ENCODE results near the gene B3GALT6. TPM values are rescaled to one million over a fixed set of nuclear protein-coding genes. Genes with fewer than 3 reads are reported as not detected.
"Not testable (repeated sequence)": the region's sequence is repeated elsewhere in the genome, so short reads cannot be mapped to it uniquely, and the experiment has no call there.

The B3GALT6 gene
- total RNA-seq, 2 donors from 2014 or later: 18.4 to 35.6 TPM

- Histone ChIP-seq H3K4me3 (no peak overlapping the region), H3K9me3 (no peaks in the 10 kb centered on the region), H3K27ac (no peak overlapping the region), H3K4me1 (no peaks in the 10 kb centered on the region), H3K27me3 (no peaks in the 10 kb centered on the region), H3K36me3 (replicated peaks in 1 of 2; ENCODE audit: insufficient read depth in 1 of 2, low read depth in 2 of 2) (no peaks in the 10 kb centered on the region)
- 66% methylated on average over 9 of the region's 23 CpGs; no CpG with 5 or more reads in 1 of the 2 donors for WGBS, 2 donors
- no peak for TF ChIP-seq CTCF (IDR thresholded peaks at IDR 0.05)
- TF ChIP-seq POLR2A (IDR thresholded peaks at IDR 0.05): no peak
- ATAC-seq: no peak
- no peak for DNase-seq
- intact Hi-C loops (cut with DNase I): no loop called here
Observed at GRCh38 chr1:1245178-1245816, 13.3 kb downstream of the B3GALT6 start.

- TF ChIP-seq POLR2A (IDR thresholded peaks at IDR 0.05) (no peak), CTCF (IDR thresholded peaks at IDR 0.05) (no peak)
- no peaks in the 10 kb centered on the region for H3K36me3 ChIP-seq (replicated peaks in 1 of 2; ENCODE audit: insufficient read depth in 1 of 2, low read depth in 2 of 2)
- DNase-seq (no peak), ATAC-seq (no peak)
- no peaks in the 10 kb centered on the region for H3K9me3 ChIP-seq
- H3K27ac ChIP-seq: no peak overlapping the region
- WGBS, 2 donors: 38 to 88% methylated on average over 9 to 42 of the region's 45 CpGs
- H3K4me3 ChIP-seq: no peak overlapping the region
- no peaks in the 10 kb centered on the region for H3K4me1 ChIP-seq
- intact Hi-C loops (cut with DNase I): no loop called here
- no peaks in the 10 kb centered on the region for H3K27me3 ChIP-seq
Observed at GRCh38 chr1:1245817-1246576, 14.0 kb downstream of the B3GALT6 start.

GRCh38 chr1:1246577-1247340, 14.7 kb downstream of the B3GALT6 start, which contains the start of gene C1QTNF12:
Gene C1QTNF12 (minus strand): TSS chr1:1246722. CDS start chr1:1246690, 32 bp downstream.
- ATAC-seq (no peak), DNase-seq (no peak)
- Histone ChIP-seq H3K9me3 (no peaks in the 10 kb centered on the region), H3K27ac (no peak within 1 kb of the TSS), H3K27me3 (no peaks in the 10 kb centered on the region), H3K36me3 (replicated peaks in 1 of 2; ENCODE audit: insufficient read depth in 1 of 2, low read depth in 2 of 2) (no peaks in the 10 kb centered on the region), H3K4me3 (no peak within 1 kb of the TSS), H3K4me1 (no peaks in the 10 kb centered on the region)
- WGBS, 2 donors: 0 to 4% methylated on average over 2 to 64 of the region's 74 CpGs
- intact Hi-C loops (cut with DNase I): no loop called here
- TF ChIP-seq CTCF (IDR thresholded peaks at IDR 0.05): no peak
- TF ChIP-seq POLR2A (IDR thresholded peaks at IDR 0.05): no peak

GRCh38 chr1:1247341-1247913, 15.4 kb downstream of the B3GALT6 start:
- DNase-seq (no peak), ATAC-seq (no peak)
- Histone ChIP-seq H3K27ac (no peak overlapping the region), H3K36me3 (replicated peaks in 1 of 2; ENCODE audit: insufficient read depth in 1 of 2, low read depth in 2 of 2) (no peaks in the 10 kb centered on the region), H3K27me3 (no peaks in the 10 kb centered on the region), H3K9me3 (no peaks in the 10 kb centered on the region), H3K4me3 (no peak overlapping the region), H3K4me1 (no peaks in the 10 kb centered on the region)
- TF ChIP-seq CTCF (IDR thresholded peaks at IDR 0.05): no peak
- intact Hi-C loops (cut with DNase I): no loop called here
- WGBS, 2 donors: 20 to 50% methylated on average over 2 to 25 of the region's 25 CpGs

GRCh38 chr1:1248009-1248913, 16.2 kb downstream of the B3GALT6 start:
- H3K27ac ChIP-seq; H3K27me3 ChIP-seq; DNase-seq; H3K36me3 ChIP-seq (replicated peaks in 1 of 2; ENCODE audit: insufficient read depth in 1 of 2, low read depth in 2 of 2); intact Hi-C loops (cut with DNase I); H3K4me1 ChIP-seq; H3K4me3 ChIP-seq; ATAC-seq; H3K9me3 ChIP-seq: not testable (repeated sequence)
- 80 to 85% methylated on average over 1 to 18 of the region's 21 CpGs for WGBS, 2 donors

Data from body of pancreas (tissue), 4 donors.